Naive thymus-derived CD8-positive, alpha-beta T cell (primary cell): ENCODE measurements around the gene PHLDA3. TPM values are rescaled to one million over a fixed set of nuclear protein-coding genes. Genes with fewer than 3 reads are reported as not detected.
A peak's percentile ranks its signal among the peaks of the same experiment; 100 is the strongest.

Experiments used
- ATAC-seq, 2 donors: fragments of 150-1000 bp; cut with Tn5 transposase in 1 of 2; sonication (Bioruptor Pico), chemical (Tn5 transposase) in 1 of 2; 1 replicate in 1 of 2; 2 replicates in 1 of 2; pipeline ENCODE4 v1.10.0; 2021; ENCODE audit warnings: mild to moderate bottlenecking in 2 of 2, moderate library complexity in 2 of 2
- POLR2A ChIA-PET: fragments of 350-600 bp; sonication (Branson Sonifier 250); formaldehyde crosslinking; loops from one replicate; lab custom pipeline; 2021; ENCODE audit warnings: antibody characterized with exemption; lab: Charles Lee
- DNase-seq, 10 donors: peaks; one replicate each; pipeline versions ENCODE4 v3.0.0 to v3.0.0-alpha.2; 2020 to 2022
- H3K27ac Mint-ChIP-seq, 10 donors: one replicate each; pipeline ENCODE4 v1.8.0; 2020 to 2022; ENCODE audit warnings: mild to moderate bottlenecking in 10 of 10, mixed read lengths in 10 of 10, moderate library complexity in 4 of 10, inconsistent platforms in 1 of 10
- H3K27me3 Mint-ChIP-seq, 5 donors: one replicate each; pipeline ENCODE4 v1.8.0; 2021 to 2022; ENCODE audit warnings: mixed read lengths in 5 of 5
- H3K36me3 Mint-ChIP-seq, 3 donors: one replicate each; pipeline ENCODE4 v1.8.0; 2020 to 2022; ENCODE audit warnings: mixed read lengths in 3 of 3, mild to moderate bottlenecking in 2 of 3, inconsistent platforms in 1 of 3
- H3K4me1 Mint-ChIP-seq, 4 donors: one replicate each; pipeline ENCODE4 v1.8.0; 2021 to 2022; ENCODE audit warnings: mixed read lengths in 4 of 4
- H3K4me3 Mint-ChIP-seq, 10 donors: one replicate each; pipeline ENCODE4 v1.8.0; 2020 to 2022; ENCODE audit warnings: mild to moderate bottlenecking in 10 of 10, mixed read lengths in 10 of 10, moderate library complexity in 6 of 10, inconsistent platforms in 1 of 10
- H3K9me3 Mint-ChIP-seq, 9 donors: one replicate each; pipeline ENCODE4 v1.8.0; 2020 to 2022; ENCODE audit warnings: mixed read lengths in 9 of 9, mild to moderate bottlenecking in 3 of 9, inconsistent platforms in 1 of 9, moderate library complexity in 1 of 9
- polyA plus RNA-seq, 3 donors: library from polyadenylated mRNA; unstranded; fragments of 300-500 nt; fragmentation: Illumina TruSeq; gene quantifications; one replicate each; pipeline ENCODE4 v1.2.3, GENCODE V29; 2021
- total RNA-seq, 8 experiments: library from RNA in 2 of 8; stranded (reverse) in 2 of 8; gene quantifications; one replicate each; pipeline ENCODE4 v1.2.3 and lab custom pipeline; 2021 to 2026

Gene PHLDA3
- total and polyA plus RNA-seq, 5 experiments from 2014 or later: 0.55 to 0.60 TPM; not detected in 3

GRCh38 chr1:201433609-201434008, 35.4 kb downstream of the PHLDA3 start:
- POLR2A ChIA-PET: no interaction called here
- DNase-seq (no peak), ATAC-seq (no peak)
- no peaks in the 10 kb centered on the region for H3K9me3 Mint-ChIP-seq
- H3K27ac Mint-ChIP-seq: no peak overlapping the region
- H3K27me3 Mint-ChIP-seq: peaks cover 14 to 42% (median 35%) of the 10 kb centered on the region in 5 donors
- H3K36me3 Mint-ChIP-seq: no peaks in the 10 kb centered on the region
- no peak overlapping the region for H3K4me3 Mint-ChIP-seq
- H3K4me1 Mint-ChIP-seq: peaks cover 0 to 6% (median 5%) of the 10 kb centered on the region in 4 donors

- POLR2A ChIA-PET: no interaction called here
These were observed 38.2 kb downstream of the PHLDA3 start for GRCh38 chr1:201430776-201431175.

GRCh38 chr1:201429736-201430501, 39.1 kb downstream of the PHLDA3 start:
- Mint-ChIP-seq H3K9me3 (no peaks in the 10 kb centered on the region), H3K36me3 (no peaks in the 10 kb centered on the region), H3K4me1 (peaks cover 0 to 12% (median 4%) of the 10 kb centered on the region in 4 donors), H3K4me3 (no peak overlapping the region), H3K27me3 (peaks cover 5 to 22% (median 18%) of the 10 kb centered on the region in 5 donors), H3K27ac (peak overlapping the region in 1 of 10 donors; percentile 56)
- ATAC-seq (no peak), DNase-seq (no peak)
- POLR2A ChIA-PET: no interaction called here

More at GRCh38 chr1:201430776-201431175, 38.2 kb downstream of the PHLDA3 start:
- H3K27ac Mint-ChIP-seq: no peak overlapping the region
- no peaks in the 10 kb centered on the region for H3K9me3 Mint-ChIP-seq
- H3K36me3 Mint-ChIP-seq: no peaks in the 10 kb centered on the region
- H3K4me3 Mint-ChIP-seq: no peak overlapping the region
- ATAC-seq (no peak), DNase-seq (no peak)
- H3K27me3 Mint-ChIP-seq: peaks cover 7 to 25% (median 18%) of the 10 kb centered on the region in 5 donors
- H3K4me1 Mint-ChIP-seq: peaks cover 2 to 15% (median 5%) of the 10 kb centered on the region in 4 donors

GRCh38 chr1:201427963-201428362, 41.0 kb downstream of the PHLDA3 start:
- H3K36me3 Mint-ChIP-seq: no peaks in the 10 kb centered on the region
- peaks cover 0 to 19% (median 17%) of the 10 kb centered on the region in 5 donors for H3K27me3 Mint-ChIP-seq
- ATAC-seq (no peak), DNase-seq (no peak)
- no peak overlapping the region for H3K4me3 Mint-ChIP-seq
- POLR2A ChIA-PET: no interaction called here
- H3K4me1 Mint-ChIP-seq: peaks cover 0 to 12% (median 4%) of the 10 kb centered on the region in 4 donors
- H3K9me3 Mint-ChIP-seq: no peaks in the 10 kb centered on the region
- no peak overlapping the region for H3K27ac Mint-ChIP-seq

GRCh38 chr1:201426479-201427310, 42.3 kb downstream of the PHLDA3 start:
- peaks cover 0 to 12% (median 4%) of the 10 kb centered on the region in 4 donors for H3K4me1 Mint-ChIP-seq
- H3K9me3 Mint-ChIP-seq: no peaks in the 10 kb centered on the region
- peaks cover 0 to 19% (median 14%) of the 10 kb centered on the region in 5 donors for H3K27me3 Mint-ChIP-seq
- no peaks in the 10 kb centered on the region for H3K36me3 Mint-ChIP-seq
- peak in 1 of 2 donors; percentile 53 for ATAC-seq
- no peak overlapping the region for H3K4me3 Mint-ChIP-seq
- no peak overlapping the region for H3K27ac Mint-ChIP-seq
- POLR2A ChIA-PET: no interaction called here
- DNase-seq: peak in 2 of 10 donors; percentile 7 to 28

- POLR2A ChIA-PET: no interaction called here
- Mint-ChIP-seq H3K4me1 (peaks cover 0 to 12% (median 5%) of the 10 kb centered on the region in 4 donors), H3K9me3 (no peaks in the 10 kb centered on the region), H3K27ac (no peak overlapping the region), H3K4me3 (no peak overlapping the region), H3K27me3 (peaks cover 0 to 6% (median 3%) of the 10 kb centered on the region in 5 donors), H3K36me3 (no peaks in the 10 kb centered on the region)
- ATAC-seq (no peak), DNase-seq (peak in 1 of 10 donors; percentile 46)
These were observed 44.8 kb downstream of the PHLDA3 start for GRCh38 chr1:201424146-201424545.

- DNase-seq: peak in 1 of 10 donors; percentile 16
- Mint-ChIP-seq H3K36me3 (no peaks in the 10 kb centered on the region), H3K27me3 (peaks cover 0 to 9% (median 2%) of the 10 kb centered on the region in 5 donors), H3K4me3 (no peak overlapping the region), H3K4me1 (peaks cover 0 to 12% (median 5%) of the 10 kb centered on the region in 4 donors), H3K9me3 (no peaks in the 10 kb centered on the region), H3K27ac (no peak overlapping the region)
- POLR2A ChIA-PET: no interaction called here
- ATAC-seq: no peak
These were observed 45.3 kb downstream of the PHLDA3 start for GRCh38 chr1:201423655-201424054.

GRCh38 chr1:201422436-201423030, 46.5 kb downstream of the PHLDA3 start:
- H3K36me3 Mint-ChIP-seq: no peaks in the 10 kb centered on the region
- no peak overlapping the region for H3K4me3 Mint-ChIP-seq
- peak in 1 of 10 donors; percentile 4 for DNase-seq
- POLR2A ChIA-PET: no interaction called here
- H3K27me3 Mint-ChIP-seq: peaks cover 0 to 9% (median 5%) of the 10 kb centered on the region in 5 donors
- H3K9me3 Mint-ChIP-seq: no peaks in the 10 kb centered on the region
- ATAC-seq: no peak
- H3K27ac Mint-ChIP-seq: no peak overlapping the region
- peaks cover 0 to 12% (median 5%) of the 10 kb centered on the region in 4 donors for H3K4me1 Mint-ChIP-seq

- Mint-ChIP-seq H3K4me1 (peaks cover 0 to 11% (median 5%) of the 10 kb centered on the region in 4 donors), H3K9me3 (no peaks in the 10 kb centered on the region), H3K27me3 (peaks cover 2 to 9% (median 5%) of the 10 kb centered on the region in 5 donors), H3K27ac (no peak overlapping the region), H3K4me3 (no peak overlapping the region), H3K36me3 (no peaks in the 10 kb centered on the region)
- ATAC-seq: no peak
- POLR2A ChIA-PET: no interaction called here
- DNase-seq: peak in 1 of 10 donors; percentile 24
These were observed 47.0 kb downstream of the PHLDA3 start for GRCh38 chr1:201422026-201422425.

- Mint-ChIP-seq H3K4me3 (no peak overlapping the region), H3K27me3 (peaks cover 2 to 13% (median 5%) of the 10 kb centered on the region in 5 donors), H3K36me3 (no peaks in the 10 kb centered on the region), H3K27ac (no peak overlapping the region), H3K4me1 (peaks cover 0 to 3% (median 2%) of the 10 kb centered on the region in 4 donors), H3K9me3 (no peaks in the 10 kb centered on the region)
- DNase-seq (peak in 1 of 10 donors; percentile 13), ATAC-seq (no peak)
- POLR2A ChIA-PET: no interaction called here
These were observed 47.9 kb downstream of the PHLDA3 start for GRCh38 chr1:201421041-201421440.

- H3K4me1 Mint-ChIP-seq: peaks cover 0 to 1% (median 0%) of the 10 kb centered on the region in 4 donors
- peaks cover 2 to 13% (median 5%) of the 10 kb centered on the region in 5 donors for H3K27me3 Mint-ChIP-seq
- ATAC-seq (no peak), DNase-seq (peak in 1 of 10 donors; percentile 60)
- POLR2A ChIA-PET: no interaction called here
- no peak overlapping the region for H3K4me3 Mint-ChIP-seq
- H3K27ac Mint-ChIP-seq: no peak overlapping the region
- H3K36me3 Mint-ChIP-seq: no peaks in the 10 kb centered on the region
- H3K9me3 Mint-ChIP-seq: no peaks in the 10 kb centered on the region
These were observed 48.4 kb downstream of the PHLDA3 start for GRCh38 chr1:201420608-201421002.

- no peaks in the 10 kb centered on the region for H3K9me3 Mint-ChIP-seq
- DNase-seq: peak in 1 of 10 donors; percentile 50
- H3K36me3 Mint-ChIP-seq: no peaks in the 10 kb centered on the region
- POLR2A ChIA-PET: no interaction called here
- no peak for ATAC-seq
- H3K27ac Mint-ChIP-seq: no peak overlapping the region
- H3K4me1 Mint-ChIP-seq: peaks cover 0 to 1% (median 0%) of the 10 kb centered on the region in 4 donors
- H3K4me3 Mint-ChIP-seq: no peak overlapping the region
- H3K27me3 Mint-ChIP-seq: peaks cover 2 to 15% (median 5%) of the 10 kb centered on the region in 5 donors
These were observed 49.0 kb downstream of the PHLDA3 start for GRCh38 chr1:201419746-201420607.
